Hepatocyte (in vitro differentiated cells): ENCODE data around the gene ZSCAN21.

Source experiments
- CTCF ChIP-seq: fragments of 200-600 bp; sonication (generic); IDR thresholded peaks from 2 replicates; pipeline ENCODE4 v1.5.1; 2016; ENCODE audit warnings: antibody characterized with exemption, mild to moderate bottlenecking; ENCODE audit not compliant: poor library complexity
- EZH2 ChIP-seq: fragments of 200-600 bp; sonication (generic); IDR thresholded peaks from 2 replicates; pipeline ENCODE4 v1.6.1; 2016; ENCODE audit warnings: antibody characterized with exemption, mild to moderate bottlenecking, borderline replicate concordance

DNA sequence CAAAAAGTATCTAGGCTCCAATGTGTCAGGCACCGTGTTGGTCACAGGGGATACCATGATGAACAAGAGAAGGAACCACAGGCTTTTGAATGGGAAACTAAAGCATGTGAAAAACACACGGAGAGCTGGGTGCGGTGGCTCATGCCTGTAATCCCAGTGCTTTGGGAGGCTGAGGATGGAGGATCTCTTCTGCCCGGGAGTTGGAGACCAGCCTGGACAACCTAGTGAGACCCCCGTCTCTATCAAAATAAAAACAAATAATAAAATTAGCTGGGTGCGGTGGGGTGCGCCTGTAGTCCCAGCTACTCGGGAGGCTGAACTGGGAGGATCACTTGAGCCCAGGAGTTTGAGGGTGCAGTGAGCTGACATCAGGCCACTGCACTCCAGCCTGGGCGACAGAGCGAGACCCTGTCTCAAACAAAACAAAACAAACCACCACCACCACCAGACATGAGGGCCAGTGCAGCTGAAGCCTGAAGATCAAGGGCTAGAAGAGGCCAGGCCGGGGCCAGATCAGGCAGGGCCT is 38.6 kb downstream of the ZSCAN21 start:
- no peak for TF ChIP-seq CTCF
- no peak for TF ChIP-seq EZH2
